Psoas muscle (tissue), 8 donors: Measurements from ENCODE around the gene SLC8A2. TPM values are rescaled to one million over a fixed set of nuclear protein-coding genes. Genes with fewer than 3 reads are reported as not detected.
"Not testable (repeated sequence)": the region's sequence is repeated elsewhere in the genome, so short reads cannot be mapped to it uniquely, and the experiment has no call there.

Experiments
- ATAC-seq, 4 donors: fragments of 200-7000 bp; cut with Tn5 transposase; one replicate each; pipeline ENCODE4 v1.9.1; 2020; ENCODE audit warnings: moderate library complexity in 3 of 4, mild to moderate bottlenecking in 2 of 4
- DNase-seq, 2 donors: peaks; one replicate each; pipeline ENCODE4 v3.0.0-alpha.2; 2020
- H3K27ac ChIP-seq: fragments of 200-600 bp; one replicate; pipeline ENCODE4 v1.8.0; 2022
- H3K27me3 ChIP-seq, 3 donors: fragments of 200-600 bp in 1 of 3; one replicate each; pipeline versions ENCODE4 v1.6.1 to v1.8.0; 2013 to 2022; ENCODE audit warnings: low read length in 2 of 3, mild to moderate bottlenecking in 2 of 3, moderate library complexity in 1 of 3; ENCODE audit not compliant: insufficient read depth in 3 of 3
- H3K36me3 ChIP-seq, 2 donors: fragments of 200-600 bp in 1 of 2; one replicate each; pipeline versions ENCODE4 v1.6.1 to v1.8.0; 2013 to 2022; ENCODE audit warnings: low read depth in 1 of 2, mild to moderate bottlenecking in 1 of 2, moderate library complexity in 1 of 2; ENCODE audit not compliant: insufficient read depth in 1 of 2
- H3K4me1 ChIP-seq: fragments of 200-600 bp; one replicate; pipeline ENCODE4 v1.8.0; 2022
- H3K4me3 ChIP-seq: fragments of 200-600 bp; one replicate; pipeline ENCODE4 v1.8.0; 2022; ENCODE audit warnings: mild to moderate bottlenecking
- H3K9me3 ChIP-seq: fragments of 200-600 bp; one replicate; pipeline ENCODE4 v1.8.0; 2022
- CTCF ChIP-seq: fragments of 200-600 bp; IDR thresholded peaks from one replicate; pipeline ENCODE4 v1.8.0; 2022; ENCODE audit warnings: antibody characterized with exemption
- WGBS, 3 donors: extraction: QIAGEN DNeasy Blood & Tissue Kit; methylation state at CpG; one replicate each; pipeline versions ENCODE4 v1.1.6 to v1.1.7; 2013; 5-methylcytosine and 5-hydroxymethylcytosine counted together
- intact Hi-C, 2 donors: fragments of 100-400 bp; cut with DNase I; formaldehyde crosslinking; loops; one replicate each; pipeline versions ENCODE4 v1.11.0 to v1.14.2; 2022
- polyA plus RNA-seq, 3 donors: library from polyadenylated mRNA; stranded (reverse); fragments of 200-250 nt; gene quantifications; one replicate each; pipeline ENCODE4 v1.2.3, GENCODE V29; 2013
- total RNA-seq, 4 donors: library from RNA; stranded (reverse); fragmentation: NEBNext Ultra II Directional in 2 of 4; extraction: Animal tissue kit (Norgen Biotek cat#: 25700) in 2 of 4; gene quantifications; one replicate each; pipeline versions ENCODE4 v1.2.1 to v1.2.4, GENCODE V29; 2021 to 2023
- donor health status: healthy with polysubstance abuse.
- donor health status: DM: no; HTN: no; CAD: no; lungs with moderate emphysema.
- donor health status: Bipolar disorder and iron deficiency.
- donor health status: healthy.
- donor health status: DM: yes; HTN: yes; CAD: no.
- donor health status: DM: no; HTN: no; CAD: no.
- donor health status: DM: no; HTN: no; CAD: no.
- donor health status: DM: yes; HTN: yes; CAD: no.

SLC8A2 gene
- total and polyA plus RNA-seq, 7 donors: 0.12 to 0.54 (median 0.19) TPM; not detected in 1

- not testable (repeated sequence) for DNase-seq, H3K4me1 ChIP-seq, H3K9me3 ChIP-seq, H3K4me3 ChIP-seq, H3K36me3 ChIP-seq, H3K27me3 ChIP-seq, ATAC-seq, H3K27ac ChIP-seq
- WGBS, 3 donors: 81 to 88% (median 82%) methylated on average over 11 to 12 of the region's 12 CpGs
- intact Hi-C loops: loop anchor here in 1 of 2 donors (10.0 kb wide), 1 partner anchor 82 kb away; the partner anchor contains the start of gene C5AR1
Measured at GRCh38 chr19:47386582-47386981, 85.1 kb downstream of the SLC8A2 start.

GRCh38 chr19:47384533-47384932 lies 87.2 kb downstream of the SLC8A2 start:
- not testable (repeated sequence) for H3K27ac ChIP-seq, H3K9me3 ChIP-seq, H3K27me3 ChIP-seq, H3K4me1 ChIP-seq, ATAC-seq, H3K4me3 ChIP-seq, DNase-seq
- peaks cover 6 to 26% of the 10 kb centered on the region in 2 donors for H3K36me3 ChIP-seq
- intact Hi-C loops: loop anchor here in 1 of 2 donors (10.0 kb wide), 1 partner anchor 80 kb away; the partner anchor contains the start of gene C5AR1
- 78 to 87% (median 84%) methylated on average over 4 of the region's 4 CpGs for WGBS, 3 donors

- not testable (repeated sequence) for ATAC-seq
- WGBS, 3 donors: 63 to 66% (median 64%) methylated on average over 5 of the region's 5 CpGs
Measured at GRCh38 chr19:47383890-47384289, 87.8 kb downstream of the SLC8A2 start.

DNA sequence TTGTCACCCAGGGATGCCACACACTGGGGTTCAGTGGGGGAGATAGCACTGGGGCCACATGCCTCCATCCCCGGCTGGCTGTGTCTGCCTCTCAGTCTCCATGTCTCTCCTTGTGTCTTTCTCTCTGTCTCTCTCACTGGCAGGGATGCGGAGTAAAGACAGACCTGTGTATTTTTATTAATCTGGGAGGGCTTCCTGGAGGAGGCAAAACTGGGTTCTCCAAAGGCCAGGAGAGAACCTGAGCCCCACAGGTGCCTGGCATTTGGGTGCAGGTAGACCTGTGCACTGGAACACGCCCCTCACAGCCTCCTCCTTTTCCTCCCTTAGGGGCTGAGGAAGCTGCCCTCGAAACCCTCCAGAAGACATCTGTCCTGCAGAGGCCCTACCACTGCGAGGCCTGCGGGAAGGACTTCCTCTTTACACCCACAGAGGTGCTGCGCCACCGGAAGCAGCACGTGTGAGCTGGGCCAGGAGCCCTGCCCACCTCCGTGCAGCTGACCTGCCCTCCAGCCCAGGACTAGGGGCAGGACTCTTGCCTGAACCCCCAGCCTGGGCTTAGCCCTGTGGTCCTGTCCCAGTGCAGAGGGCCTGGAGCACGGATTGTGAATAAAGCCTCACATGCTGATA lies 89.9 kb downstream of the SLC8A2 start:
- Histone ChIP-seq H3K4me1 (peaks cover 8% of the 10 kb centered on the region), H3K9me3 (no peaks in the 10 kb centered on the region), H3K4me3 (no peak overlapping the region), H3K27me3 (peaks cover 0 to 2% (median 0%) of the 10 kb centered on the region in 3 donors), H3K36me3 (peaks cover 6 to 40% of the 10 kb centered on the region in 2 donors), H3K27ac (no peak overlapping the region)
- DNase-seq (no peak), ATAC-seq (no peak)
- intact Hi-C loops: loop anchor here in 1 of 2 donors (10.0 kb wide), 1 partner anchor 77 kb away; the partner anchor contains the start of gene C5AR1
- 78 to 82% (median 80%) methylated on average over 11 of the region's 11 CpGs for WGBS, 3 donors
- no peak for TF ChIP-seq CTCF

More at GRCh38 chr19:47383890-47384289, 87.8 kb downstream of the SLC8A2 start:
- intact Hi-C loops: loop anchor here in 1 of 2 donors (10.0 kb wide), 1 partner anchor 79 kb away; the partner anchor contains the start of gene C5AR1
- H3K9me3 ChIP-seq, H3K4me3 ChIP-seq, H3K27me3 ChIP-seq, DNase-seq, H3K27ac ChIP-seq, H3K4me1 ChIP-seq: not testable (repeated sequence)
- peaks cover 6 to 26% of the 10 kb centered on the region in 2 donors for H3K36me3 ChIP-seq

- Histone ChIP-seq H3K9me3 (no peaks in the 10 kb centered on the region), H3K4me1 (peaks cover 8% of the 10 kb centered on the region), H3K27me3 (peaks cover 0 to 2% (median 0%) of the 10 kb centered on the region in 3 donors), H3K4me3 (no peak overlapping the region), H3K27ac (no peak overlapping the region), H3K36me3 (peaks cover 6 to 47% of the 10 kb centered on the region in 2 donors)
- DNase-seq (no peak), ATAC-seq (no peak)
- whole genome bisulfite sequencing, 3 donors: 91 to 94% (median 93%) methylated on average over 12 to 14 of the region's 14 CpGs
- intact Hi-C loops: loop anchor here in 1 of 2 donors (10.0 kb wide), 1 partner anchor 76 kb away; the partner anchor contains the start of gene C5AR1
- no peak for TF ChIP-seq CTCF
Measured at GRCh38 chr19:47381121-47381520, 90.6 kb downstream of the SLC8A2 start.

DNA sequence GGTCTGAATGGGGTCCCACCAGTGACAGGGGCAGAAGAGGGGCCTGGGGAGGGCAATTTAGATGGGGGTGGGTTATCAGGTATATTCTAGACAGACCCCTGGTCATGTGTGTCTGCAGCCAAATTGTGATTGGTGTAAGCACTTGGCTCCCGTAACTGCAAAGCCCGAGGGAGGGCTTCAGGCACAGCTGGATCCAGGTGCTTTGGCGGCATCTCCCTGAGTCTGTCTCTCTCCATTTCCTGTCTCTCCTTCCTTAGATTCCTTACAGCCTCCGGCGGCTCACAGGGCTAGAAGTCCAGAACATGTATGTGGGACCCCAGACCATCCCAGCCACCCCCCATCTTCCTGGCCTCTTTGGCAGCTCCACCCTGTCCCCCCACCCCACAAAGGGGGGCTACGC lies 91.1 kb downstream of the SLC8A2 start:
- DNase-seq (no peak), ATAC-seq (no peak)
- no peaks in the 10 kb centered on the region for H3K27me3 ChIP-seq
- H3K27ac ChIP-seq: no peak overlapping the region
- no peak for TF ChIP-seq CTCF
- no peak overlapping the region for H3K4me3 ChIP-seq
- peaks cover 6 to 52% of the 10 kb centered on the region in 2 donors for H3K36me3 ChIP-seq
- intact Hi-C loops: loop anchor here in 1 of 2 donors (10.0 kb wide), 1 partner anchor 76 kb away; the partner anchor contains the start of gene C5AR1
- H3K9me3 ChIP-seq: no peaks in the 10 kb centered on the region
- WGBS, 3 donors: 88 to 94% (median 90%) methylated on average over 6 of the region's 6 CpGs
- peaks cover 8% of the 10 kb centered on the region for H3K4me1 ChIP-seq
